Measurements from ENCODE around the gene CD247.

Gene CD247

GRCh38 chr1:167515461-167515860, 2.9 kb downstream of the CD247 start:
- no peak for ATAC-seq
- TF ChIP-seq CREB5 (CRISPR knock-in tag; IDR thresholded peaks at IDR 0.05; ENCODE audit: low read depth), result no peak
- TF ChIP-seq ARNTL (CRISPR knock-in tag; IDR thresholded peaks at IDR 0.05; ENCODE audit: borderline replicate concordance, low read depth), result no peak
- TF ChIP-seq BACH2 (CRISPR knock-in tag; IDR thresholded peaks at IDR 0.05; ENCODE audit: borderline replicate concordance), result no peak
- TF ChIP-seq ZC3H10 (CRISPR knock-in tag; IDR thresholded peaks at IDR 0.05), result no peak
- TF ChIP-seq TOX (CRISPR knock-in tag; IDR thresholded peaks at IDR 0.05; ENCODE audit: borderline replicate concordance), result no peak
- TF ChIP-seq ESRRG (CRISPR knock-in tag; IDR thresholded peaks at IDR 0.05), result no peak
- no peak for TF ChIP-seq ZFP30 (CRISPR knock-in tag; IDR thresholded peaks at IDR 0.05)
- TF ChIP-seq ISL1 (CRISPR knock-in tag; IDR thresholded peaks at IDR 0.05), result no peak
- no peak for TF ChIP-seq ZFP3 (CRISPR knock-in tag; IDR thresholded peaks at IDR 0.05)

- TF ChIP-seq ISL1 (CRISPR knock-in tag; IDR thresholded peaks at IDR 0.05) (no peak), CSRNP3 (CRISPR knock-in tag; IDR thresholded peaks at IDR 0.05) (no peak), ZC3H10 (CRISPR knock-in tag; IDR thresholded peaks at IDR 0.05) (no peak), ZNF8 (CRISPR knock-in tag; IDR thresholded peaks at IDR 0.05) (no peak), ARNTL (CRISPR knock-in tag; IDR thresholded peaks at IDR 0.05; ENCODE audit: borderline replicate concordance, low read depth) (no peak), POU6F1 (CRISPR knock-in tag; IDR thresholded peaks at IDR 0.05; ENCODE audit: borderline replicate concordance, low read depth) (no peak), OSR1 (CRISPR knock-in tag; IDR thresholded peaks at IDR 0.05) (no peak), CREB5 (CRISPR knock-in tag; IDR thresholded peaks at IDR 0.05; ENCODE audit: low read depth) (no peak), TOX (CRISPR knock-in tag; IDR thresholded peaks at IDR 0.05; ENCODE audit: borderline replicate concordance) (no peak), TCF4 (CRISPR knock-in tag; IDR thresholded peaks at IDR 0.05; ENCODE audit: borderline replicate concordance) (no peak), BACH2 (CRISPR knock-in tag; IDR thresholded peaks at IDR 0.05; ENCODE audit: borderline replicate concordance) (no peak), ZNF70 (CRISPR knock-in tag; IDR thresholded peaks at IDR 0.05) (no peak), ESRRG (CRISPR knock-in tag; IDR thresholded peaks at IDR 0.05) (no peak), ZFP3 (CRISPR knock-in tag; IDR thresholded peaks at IDR 0.05) (no peak), ZFP30 (CRISPR knock-in tag; IDR thresholded peaks at IDR 0.05) (no peak), RARB (CRISPR knock-in tag; IDR thresholded peaks at IDR 0.05) (no peak), PPARA (CRISPR knock-in tag; IDR thresholded peaks at IDR 0.05; ENCODE audit: borderline replicate concordance) (no peak)
- ATAC-seq, result no peak
These were observed 4.0 kb downstream of the CD247 start for GRCh38 chr1:167514288-167514687.

GRCh38 chr1:167512046-167512654, 6.2 kb downstream of the CD247 start:
- no peak for TF ChIP-seq CREB5 (CRISPR knock-in tag; IDR thresholded peaks at IDR 0.05; ENCODE audit: low read depth)
- no peak for TF ChIP-seq ZFP30 (CRISPR knock-in tag; IDR thresholded peaks at IDR 0.05)
- TF ChIP-seq ZNF8 (CRISPR knock-in tag; IDR thresholded peaks at IDR 0.05), result no peak
- no peak for TF ChIP-seq PPARA (CRISPR knock-in tag; IDR thresholded peaks at IDR 0.05; ENCODE audit: borderline replicate concordance)
- TF ChIP-seq PATZ1 (CRISPR knock-in tag; IDR thresholded peaks at IDR 0.05; ENCODE audit: borderline replicate concordance), result no peak
- TF ChIP-seq ARNTL (CRISPR knock-in tag; IDR thresholded peaks at IDR 0.05; ENCODE audit: borderline replicate concordance, low read depth), result no peak
- ATAC-seq, result no peak
